Keratinocyte (primary cell): ENCODE data around the gene CTNNA3. TPM values are rescaled to one million over a fixed set of nuclear protein-coding genes. Genes with fewer than 3 reads are reported as not detected.

Experiments used
- DNase-seq: peaks from one replicate; pipeline ENCODE4 v3.0.0-alpha.2; 2011; ENCODE audit warnings: low read depth, missing footprints, low spot score
- FAIRE-seq: peaks from 2 replicates; lab custom pipeline; 2011; peaks lifted over from hg19 to GRCh38; lab: Jason Lieb, UNC
- H2AFZ ChIP-seq: 2 replicates; pipeline ENCODE4 v1.6.0; 2012; ENCODE audit warnings: low read length, control low read depth, inconsistent platforms; ENCODE audit not compliant: control insufficient read depth
- H3K27ac ChIP-seq: 2 replicates; pipeline ENCODE4 v1.5.1; 2011; ENCODE audit warnings: low read length; ENCODE audit not compliant: control insufficient read depth, insufficient read depth
- H3K27me3 ChIP-seq: 3 replicates; pipeline ENCODE4 v1.6.0; 2011; ENCODE audit warnings: low read length; ENCODE audit not compliant: control insufficient read depth, insufficient read depth; ENCODE audit errors: extremely low read depth
- H3K36me3 ChIP-seq, 2 experiments: 2 replicates in 1 of 2; 3 replicates in 1 of 2; pipeline ENCODE4 v1.5.1; 2011; ENCODE audit warnings: low read length in 2 of 2, mild to moderate bottlenecking in 1 of 2; ENCODE audit not compliant: control insufficient read depth in 2 of 2, insufficient read depth in 2 of 2; ENCODE audit errors: extremely low read depth in 1 of 2
- H3K4me1 ChIP-seq: 3 replicates; pipeline ENCODE4 v1.5.1; 2011; ENCODE audit warnings: low read length; ENCODE audit not compliant: control insufficient read depth, insufficient read depth; ENCODE audit errors: extremely low read depth
- H3K4me2 ChIP-seq: 3 replicates; pipeline ENCODE4 v1.6.0; 2011; ENCODE audit warnings: low read depth, low read length; ENCODE audit not compliant: control insufficient read depth, insufficient read depth; ENCODE audit errors: extremely low read depth
- H3K4me3 ChIP-seq, 3 experiments: fragments of 200-600 bp in 1 of 3; sonication (generic) in 1 of 3; 2 replicates in 2 of 3; 3 replicates in 1 of 3; pipeline ENCODE4 v1.5.1; 2011 to 2016; ENCODE audit warnings: low read length in 3 of 3, mild to moderate bottlenecking in 3 of 3, control low read depth in 2 of 3, inconsistent platforms in 1 of 3, low read depth in 1 of 3, mixed read lengths in 1 of 3, mixed run types in 1 of 3, moderate library complexity in 1 of 3; ENCODE audit not compliant: control insufficient read depth in 2 of 3, insufficient read depth in 2 of 3; ENCODE audit errors: extremely low read depth in 1 of 3
- H3K79me2 ChIP-seq: 2 replicates; pipeline ENCODE4 v1.6.0; 2012; ENCODE audit warnings: low read length; ENCODE audit not compliant: control insufficient read depth, insufficient read depth
- H3K9ac ChIP-seq: 3 replicates; pipeline ENCODE4 v1.6.0; 2011; ENCODE audit warnings: low read length; ENCODE audit not compliant: control insufficient read depth, insufficient read depth; ENCODE audit errors: extremely low read depth
- H3K9me1 ChIP-seq: 3 replicates; pipeline ENCODE4 v1.6.0; 2011; ENCODE audit warnings: low read length; ENCODE audit not compliant: control insufficient read depth, insufficient read depth; ENCODE audit errors: extremely low read depth
- H3K9me3 ChIP-seq: 2 replicates; pipeline ENCODE4 v1.5.1; 2012; ENCODE audit warnings: low read depth, low read length; ENCODE audit not compliant: control insufficient read depth
- H4K20me1 ChIP-seq: 3 replicates; pipeline ENCODE4 v1.6.0; 2011; ENCODE audit warnings: low read length; ENCODE audit not compliant: control insufficient read depth, insufficient read depth; ENCODE audit errors: extremely low read depth
- EZH2 ChIP-seq: IDR thresholded peaks from one replicate; pipeline ENCODE4 v1.6.1; 2012; ENCODE audit warnings: inconsistent platforms, mild to moderate bottlenecking, low read length, moderate library complexity
- dilution Hi-C: fragments of 300-500 bp; cut with MboI; formaldehyde crosslinking; loops from one replicate; pipeline ENCODE4 v1.7.0; 2020; ENCODE audit warnings: low sequenced_read_pairs; ENCODE audit not compliant: extremely low pct_ligation_motif_present
- polyA plus RNA-seq, 5 experiments: library from polyadenylated mRNA; depleted of rRNA in 3 of 5; stranded (reverse) in 3 of 5; stranded (forward) in 1 of 5; unstranded in 1 of 5; fragments of >200 nt; gene quantifications; 1 replicate in 1 of 5; 2 replicates in 3 of 5; 3 replicates in 1 of 5; pipeline versions ENCODE4 v1.2.1 to v1.2.3, GENCODE V29; 2011 to 2012; ENCODE audit warnings: missing spikeins in 2 of 5, low read depth in 1 of 5, low replicate concordance in 1 of 5
- TF ChIP-seq, protein P1 (sequence below), 3 experiments: IDR thresholded peaks in 1 of 3; conservative IDR thresholded peaks in 1 of 3; optimal IDR thresholded peaks in 1 of 3; 2 replicates in 2 of 3; 3 replicates in 1 of 3; pipeline versions ENCODE3 to v1.5.1; 2011; ENCODE audit warnings: low read length in 3 of 3, mild to moderate bottlenecking in 3 of 3, moderate library complexity in 2 of 3, control low read depth in 1 of 3, inconsistent platforms in 1 of 3; ENCODE audit not compliant: insufficient read depth in 2 of 3; ENCODE audit errors: extremely low read depth in 1 of 3

CTNNA3 gene
- polyA plus RNA-seq, 1 donor (not counting 4 experiments of a cell fraction or from before 2014, with no cell fraction given) = 0.01 TPM

- Histone ChIP-seq H3K79me2 (no peaks in the 10 kb centered on the region), H3K9ac (no peak overlapping the region), H3K36me3 (no peaks in the 10 kb centered on the region), H3K27me3 (no peaks in the 10 kb centered on the region), H3K9me3 (no peaks in the 10 kb centered on the region), H3K4me2 (no peak overlapping the region), H3K4me1 (no peaks in the 10 kb centered on the region), H2AFZ (no peak overlapping the region), H3K9me1 (no peaks in the 10 kb centered on the region), H4K20me1 (no peaks in the 10 kb centered on the region), H3K27ac (no peak overlapping the region), H3K4me3 (no peak overlapping the region)
- dilution Hi-C loops = no loop called here
- FAIRE-seq (no peak), DNase-seq (no peak)
- TF ChIP-seq, protein P1, sequence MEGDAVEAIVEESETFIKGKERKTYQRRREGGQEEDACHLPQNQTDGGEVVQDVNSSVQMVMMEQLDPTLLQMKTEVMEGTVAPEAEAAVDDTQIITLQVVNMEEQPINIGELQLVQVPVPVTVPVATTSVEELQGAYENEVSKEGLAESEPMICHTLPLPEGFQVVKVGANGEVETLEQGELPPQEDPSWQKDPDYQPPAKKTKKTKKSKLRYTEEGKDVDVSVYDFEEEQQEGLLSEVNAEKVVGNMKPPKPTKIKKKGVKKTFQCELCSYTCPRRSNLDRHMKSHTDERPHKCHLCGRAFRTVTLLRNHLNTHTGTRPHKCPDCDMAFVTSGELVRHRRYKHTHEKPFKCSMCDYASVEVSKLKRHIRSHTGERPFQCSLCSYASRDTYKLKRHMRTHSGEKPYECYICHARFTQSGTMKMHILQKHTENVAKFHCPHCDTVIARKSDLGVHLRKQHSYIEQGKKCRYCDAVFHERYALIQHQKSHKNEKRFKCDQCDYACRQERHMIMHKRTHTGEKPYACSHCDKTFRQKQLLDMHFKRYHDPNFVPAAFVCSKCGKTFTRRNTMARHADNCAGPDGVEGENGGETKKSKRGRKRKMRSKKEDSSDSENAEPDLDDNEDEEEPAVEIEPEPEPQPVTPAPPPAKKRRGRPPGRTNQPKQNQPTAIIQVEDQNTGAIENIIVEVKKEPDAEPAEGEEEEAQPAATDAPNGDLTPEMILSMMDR (optimal IDR thresholded peaks at IDR 0.05 in 1 of 3, IDR thresholded peaks at IDR 0.05 in 1 of 3, conservative IDR thresholded peaks at IDR 0.05 in 1 of 3; ENCODE audit: extremely low read depth in 1 of 3, insufficient read depth in 2 of 3, low read length in 3 of 3) = no peak
- no peak for TF ChIP-seq EZH2
These were observed 145.9 kb downstream of the CTNNA3 start for GRCh38 chr10:67550046-67550445.

DNA sequence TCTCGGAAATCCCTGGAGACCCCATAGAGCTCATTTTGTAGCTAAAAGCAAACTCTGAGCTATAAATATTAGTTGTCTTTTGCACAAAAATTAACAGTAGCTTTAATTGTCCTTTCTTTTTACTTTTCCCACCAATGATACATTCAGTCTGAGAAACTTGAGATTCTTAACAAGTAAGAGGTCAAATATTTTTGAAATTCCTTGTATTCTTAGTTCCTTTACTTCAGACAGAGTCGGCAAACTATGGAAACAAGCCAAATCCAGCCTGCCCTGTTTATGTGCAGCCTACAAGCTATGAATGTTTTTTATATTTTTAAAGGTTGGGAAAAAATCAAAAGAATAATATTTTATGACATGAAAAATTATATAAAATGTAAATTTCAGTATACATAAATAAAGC lies 146.6 kb downstream of the CTNNA3 start:
- Histone ChIP-seq H3K27ac (no peak overlapping the region), H4K20me1 (no peaks in the 10 kb centered on the region), H2AFZ (no peak overlapping the region), H3K4me3 (no peak overlapping the region), H3K79me2 (no peaks in the 10 kb centered on the region), H3K9me3 (no peaks in the 10 kb centered on the region), H3K9ac (no peak overlapping the region), H3K9me1 (no peaks in the 10 kb centered on the region), H3K4me2 (no peak overlapping the region), H3K27me3 (no peaks in the 10 kb centered on the region), H3K4me1 (no peaks in the 10 kb centered on the region), H3K36me3 (no peaks in the 10 kb centered on the region)
- no peak for DNase-seq
- TF ChIP-seq, protein P1 (optimal IDR thresholded peaks at IDR 0.05 in 1 of 3, IDR thresholded peaks at IDR 0.05 in 1 of 3, conservative IDR thresholded peaks at IDR 0.05 in 1 of 3; ENCODE audit: extremely low read depth in 1 of 3, insufficient read depth in 2 of 3, low read length in 3 of 3) = no peak
- TF ChIP-seq EZH2 = no peak
- dilution Hi-C loops = no loop called here
- FAIRE-seq = no peak
